NCI-H460 (cell line): ENCODE measurements around the gene MN1. TPM values are rescaled to one million over a fixed set of nuclear protein-coding genes. Genes with fewer than 3 reads are reported as not detected.

Experiments
- DNase-seq: peaks from one replicate; pipeline ENCODE4 v3.0.0-alpha.2; 2016; ENCODE audit warnings: low read depth; ENCODE audit errors: extremely low read depth
- total RNA-seq: library from RNA; depleted of rRNA; stranded (reverse); fragments of >200 nt; shearing (Covaris generic); gene quantifications from 2 replicates; pipeline ENCODE4 v1.2.3, GENCODE V29; 2014; rRNA removed

MN1 gene
- total RNA-seq, 1 experiment from 2014 or later, result 10.5 TPM

DNA sequence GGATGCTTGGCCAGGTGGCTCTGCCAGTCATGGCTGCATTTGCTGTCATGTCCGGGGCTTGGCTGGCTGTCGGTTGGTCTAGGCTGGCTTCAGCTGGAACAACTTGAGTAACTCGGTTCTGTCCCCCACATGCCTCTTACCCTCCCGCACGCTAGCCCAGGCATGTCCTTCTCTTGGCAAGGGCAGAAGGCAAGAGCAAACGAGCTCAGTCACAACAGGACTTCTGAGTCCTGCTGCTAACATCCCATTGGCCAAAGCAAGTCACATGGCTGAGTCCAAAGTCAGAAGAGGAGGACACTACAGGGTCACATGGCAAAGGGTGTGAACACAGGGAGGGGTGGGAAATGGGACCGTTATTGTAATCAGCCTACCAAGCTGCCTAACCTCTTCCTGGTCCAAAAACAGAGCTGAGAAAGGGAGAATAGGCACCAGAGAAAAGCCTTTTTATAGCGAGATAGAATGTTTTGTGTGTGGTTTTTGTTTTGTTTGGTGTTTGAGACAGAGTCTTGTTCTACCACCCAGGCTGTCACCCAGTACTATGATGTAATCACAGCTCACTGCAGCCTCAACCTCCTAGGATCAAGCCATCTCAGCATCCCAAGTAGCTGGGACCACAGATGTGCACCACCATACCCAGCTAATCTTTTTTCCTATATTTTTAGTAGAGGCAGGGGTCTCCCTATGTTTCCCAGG is 81.9 kb downstream of the MN1 start:
- peak; percentile 85 for DNase-seq

DNA sequence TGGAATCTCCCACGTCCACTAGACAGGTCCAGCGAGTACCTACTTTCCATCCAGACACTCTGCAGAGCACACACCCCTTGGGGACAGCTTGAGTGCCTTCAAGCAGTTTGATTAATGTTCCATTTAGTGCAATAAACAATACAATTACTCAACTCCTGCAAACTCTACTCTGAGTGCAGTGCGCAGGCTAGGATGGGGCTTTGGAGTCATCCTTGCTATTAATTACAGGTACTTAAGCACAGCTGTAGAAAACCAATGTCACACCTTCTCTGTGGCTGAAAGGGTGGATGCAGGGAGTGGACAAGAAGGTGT is 82.6 kb downstream of the MN1 start:
- DNase-seq, result no peak

DNA sequence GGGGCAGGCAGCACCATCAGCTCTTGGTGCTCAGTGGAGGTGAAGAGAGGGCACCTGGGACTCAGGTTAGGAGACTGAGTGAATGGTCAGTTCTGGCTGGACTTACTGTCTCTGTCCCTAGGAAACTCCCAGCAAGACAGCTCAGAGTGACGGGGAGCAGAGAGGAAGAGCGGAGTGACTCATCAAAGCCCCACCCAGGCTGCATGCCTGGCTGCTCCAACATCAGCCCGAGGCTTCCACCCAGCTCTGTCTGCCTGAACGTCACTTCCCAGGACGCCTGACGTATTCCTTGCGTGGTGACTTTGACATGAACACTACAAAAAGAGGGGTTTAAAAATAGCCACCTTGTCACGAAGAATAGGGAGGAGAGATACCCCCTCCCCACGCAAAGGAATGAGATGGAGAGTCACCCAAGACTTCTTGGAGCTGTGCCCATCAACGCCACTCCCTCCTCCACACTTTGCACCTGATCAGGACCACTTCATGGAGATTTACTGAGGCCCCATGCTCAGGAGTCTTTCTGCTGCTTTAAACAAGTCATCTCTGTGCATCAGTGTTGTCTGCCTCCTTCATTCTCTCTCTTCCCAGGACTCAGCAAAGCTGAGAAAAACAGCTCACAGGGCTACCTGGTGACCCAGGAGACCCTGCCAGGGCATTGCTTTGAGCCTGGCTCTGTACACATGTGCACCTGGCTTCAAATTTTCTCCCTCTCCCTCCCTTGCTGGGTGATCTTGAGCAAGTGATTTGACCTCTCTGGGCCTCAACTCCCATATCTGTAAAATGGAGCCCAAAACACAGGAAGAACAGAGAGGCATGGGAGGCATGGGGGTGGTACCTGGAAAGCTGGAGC is 83.1 kb downstream of the MN1 start:
- peak; percentile 98 for DNase-seq

DNA sequence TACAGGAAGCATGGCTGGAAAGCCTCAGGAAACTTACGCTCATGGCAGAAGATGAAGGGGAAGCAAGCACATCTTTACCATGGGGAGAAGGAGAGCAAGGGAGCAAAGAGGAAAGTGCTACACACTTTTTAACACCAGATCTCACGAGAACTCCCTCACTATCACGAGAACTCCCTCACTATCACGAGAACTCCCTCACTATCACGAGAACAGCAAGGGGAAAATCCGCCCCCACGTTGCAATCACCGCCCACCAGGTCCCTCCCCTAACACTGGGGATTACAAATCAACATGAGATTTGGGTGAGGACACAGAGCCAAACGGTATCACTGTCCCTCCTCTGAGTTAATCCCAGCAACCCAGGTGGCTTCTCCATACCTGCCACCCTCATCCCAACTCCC is 84.5 kb downstream of the MN1 start:
- DNase-seq, result no peak

DNA sequence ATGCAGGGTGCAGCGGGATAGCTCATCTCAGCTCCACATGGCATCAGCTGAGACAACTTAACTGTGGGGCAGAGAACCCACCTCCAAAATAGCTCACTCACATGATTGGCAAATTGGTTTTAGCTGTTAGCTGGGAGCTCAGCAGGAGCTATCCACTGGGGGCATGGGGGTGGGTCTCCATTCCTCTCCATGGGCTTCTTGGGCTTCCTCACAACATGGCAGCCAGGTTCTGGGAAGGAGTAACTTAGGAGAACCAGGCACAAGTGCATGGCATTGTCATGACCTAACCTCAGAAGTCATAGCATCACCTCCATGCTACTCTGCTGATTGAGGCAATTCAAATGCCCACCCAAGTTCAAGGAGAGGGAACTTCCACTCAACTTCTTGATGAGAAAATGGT is 85.5 kb downstream of the MN1 start:
- DNase-seq, result no peak

DNA sequence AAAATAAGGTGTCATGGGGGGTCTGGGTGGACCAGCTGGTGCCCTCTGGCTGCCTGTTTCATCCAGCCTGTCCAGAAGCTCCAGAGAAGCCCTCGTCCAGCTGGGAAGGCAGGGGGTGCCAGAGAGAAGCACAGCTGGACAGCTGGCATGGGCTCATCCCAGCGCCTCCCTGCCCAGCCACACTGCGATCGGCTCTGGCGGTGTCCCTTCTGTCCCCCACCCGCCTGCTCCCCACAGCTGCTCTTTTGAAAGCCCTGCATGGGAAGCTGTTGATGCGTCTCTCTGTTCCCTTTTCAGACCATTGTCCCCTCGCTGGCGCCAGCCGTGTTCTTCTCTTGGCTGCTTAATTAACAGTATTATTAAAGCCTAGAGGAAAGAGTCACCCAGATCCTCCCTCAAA is 86.5 kb downstream of the MN1 start:
- no peak for DNase-seq

DNA sequence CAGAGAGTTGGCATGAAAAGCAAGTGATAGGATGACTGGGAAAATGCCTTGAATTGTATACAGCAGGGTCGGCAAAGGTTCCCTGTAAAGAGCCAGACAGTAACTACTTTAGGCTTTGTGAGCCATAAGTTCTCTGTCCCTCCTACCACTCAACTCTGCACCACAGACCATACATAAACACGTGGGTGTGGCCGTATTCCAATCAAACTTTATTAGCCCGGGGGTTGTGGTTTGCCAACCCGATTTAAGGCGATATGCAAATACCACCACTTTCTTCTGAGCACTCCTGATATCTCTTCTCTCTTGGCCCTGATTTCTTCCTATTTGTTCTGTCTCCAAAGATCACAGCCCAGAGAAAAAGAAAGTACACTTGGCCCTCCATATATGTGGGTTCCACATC is 87.5 kb downstream of the MN1 start:
- DNase-seq, result no peak

DNA sequence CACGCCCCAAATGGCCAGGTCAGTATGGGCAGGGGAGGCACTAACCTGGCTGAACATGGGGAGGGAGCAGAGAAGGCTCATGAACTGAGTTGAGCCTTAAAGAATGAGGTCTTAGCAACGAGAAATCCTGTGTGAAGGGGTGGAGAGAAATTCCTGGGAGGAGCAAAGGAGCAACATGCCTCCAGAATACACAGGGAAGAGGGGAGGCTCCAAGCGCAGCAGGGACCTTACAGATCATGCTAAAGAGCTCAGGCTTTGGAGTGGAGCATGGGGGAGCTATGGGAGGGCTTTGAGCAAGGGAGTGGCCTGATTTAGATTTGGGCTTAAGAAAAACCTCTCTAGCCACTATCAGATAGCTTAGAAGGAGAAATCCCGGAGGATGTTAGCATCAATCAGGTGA is 88.1 kb downstream of the MN1 start:
- peak; percentile 46 for DNase-seq

DNA sequence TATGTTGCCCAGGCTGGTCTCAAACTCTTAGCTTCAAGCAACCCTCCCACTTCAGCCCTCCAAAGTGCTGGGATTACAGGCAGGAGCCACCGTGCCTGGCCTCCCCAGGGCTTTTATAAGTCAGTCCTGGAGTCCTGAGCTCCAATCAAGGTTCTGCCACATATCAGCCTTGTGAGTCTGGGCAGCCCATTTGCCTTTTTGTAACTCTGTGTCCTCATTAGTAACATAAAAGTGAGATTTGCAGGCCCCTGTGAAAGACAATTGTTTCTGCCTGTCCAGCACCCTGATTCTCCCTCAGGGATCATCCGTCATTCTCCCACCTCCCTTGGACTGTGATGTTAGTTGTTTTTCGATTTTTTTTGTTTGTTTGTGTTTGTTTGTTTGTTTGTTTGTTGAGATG is 89.8 kb downstream of the MN1 start:
- peak; percentile 68 for DNase-seq

DNA sequence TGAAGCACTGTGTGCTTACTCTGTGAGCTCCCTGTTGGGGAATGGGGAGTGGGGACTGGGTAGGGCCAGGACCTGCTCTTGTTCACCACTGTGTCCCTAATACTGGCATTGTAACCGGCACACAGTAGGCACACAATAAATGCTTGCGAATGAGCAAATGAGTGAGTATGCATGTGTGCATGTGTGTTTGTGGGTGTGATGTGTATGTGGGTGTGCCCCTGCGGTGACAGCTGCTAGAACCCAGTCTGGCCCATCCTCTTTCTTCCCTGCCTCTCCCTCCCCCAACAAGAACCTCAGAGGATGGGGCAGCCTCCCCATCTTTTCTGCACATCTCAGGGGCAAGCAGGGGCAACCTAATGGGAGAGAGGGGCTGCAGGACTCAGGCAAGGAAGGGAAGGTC is 90.5 kb downstream of the MN1 start:
- no peak for DNase-seq

DNA sequence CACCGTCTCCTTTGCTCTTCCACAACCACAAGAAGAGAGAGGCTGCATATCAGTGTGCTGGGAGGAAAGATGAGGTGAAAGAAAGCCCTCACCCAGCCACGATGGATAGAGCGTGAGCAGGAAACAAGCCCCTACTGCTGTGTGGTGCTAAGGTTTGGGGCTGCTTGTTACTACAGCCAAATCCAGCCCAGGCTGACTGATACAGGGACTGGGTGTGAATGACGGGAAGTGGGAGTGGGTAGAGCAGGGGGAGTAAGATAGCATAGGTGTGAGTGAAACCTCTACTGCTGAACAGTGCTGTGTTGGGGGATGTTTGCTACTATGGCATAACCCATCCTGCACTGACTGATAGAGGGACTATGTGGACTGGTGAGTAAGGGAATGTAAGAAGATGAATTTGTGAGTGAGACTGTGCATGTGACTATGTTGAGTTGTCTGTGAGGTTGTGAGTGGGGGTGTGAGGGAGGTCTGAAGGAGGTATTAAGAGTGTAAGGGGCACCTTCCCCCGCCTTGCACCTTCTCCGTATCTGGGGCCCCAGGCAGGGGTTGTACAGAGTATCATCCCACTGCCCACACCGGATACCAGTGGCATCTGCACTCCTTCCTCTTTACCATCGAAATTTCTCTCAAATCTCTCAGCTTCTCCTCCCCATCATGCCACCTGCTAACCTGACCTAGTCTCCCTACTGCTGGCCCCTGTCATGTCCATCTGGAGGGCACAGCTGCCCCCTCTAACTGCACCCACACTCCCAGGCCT is 91.5 kb downstream of the MN1 start:
- no peak for DNase-seq

DNA sequence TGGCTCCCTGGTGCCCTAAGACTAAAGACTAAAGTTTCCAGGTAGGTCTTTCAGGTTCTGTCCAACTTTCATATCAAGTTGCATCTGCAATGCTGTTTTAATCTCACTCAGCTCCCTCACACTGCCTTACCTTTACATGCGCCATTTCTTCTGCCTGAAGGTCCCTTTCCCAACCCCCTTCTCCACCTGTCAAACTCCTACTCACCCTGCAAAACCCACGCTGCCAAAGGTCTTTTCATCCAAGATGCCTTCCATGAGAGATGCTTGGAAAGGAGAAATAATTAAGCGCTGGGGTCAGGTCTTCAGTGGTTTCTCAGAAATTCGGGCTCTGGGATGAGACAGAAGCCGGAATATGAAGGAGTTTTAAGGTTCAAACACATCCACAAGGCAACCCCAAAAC is 95.1 kb downstream of the MN1 start:
- DNase-seq, result no peak

DNA sequence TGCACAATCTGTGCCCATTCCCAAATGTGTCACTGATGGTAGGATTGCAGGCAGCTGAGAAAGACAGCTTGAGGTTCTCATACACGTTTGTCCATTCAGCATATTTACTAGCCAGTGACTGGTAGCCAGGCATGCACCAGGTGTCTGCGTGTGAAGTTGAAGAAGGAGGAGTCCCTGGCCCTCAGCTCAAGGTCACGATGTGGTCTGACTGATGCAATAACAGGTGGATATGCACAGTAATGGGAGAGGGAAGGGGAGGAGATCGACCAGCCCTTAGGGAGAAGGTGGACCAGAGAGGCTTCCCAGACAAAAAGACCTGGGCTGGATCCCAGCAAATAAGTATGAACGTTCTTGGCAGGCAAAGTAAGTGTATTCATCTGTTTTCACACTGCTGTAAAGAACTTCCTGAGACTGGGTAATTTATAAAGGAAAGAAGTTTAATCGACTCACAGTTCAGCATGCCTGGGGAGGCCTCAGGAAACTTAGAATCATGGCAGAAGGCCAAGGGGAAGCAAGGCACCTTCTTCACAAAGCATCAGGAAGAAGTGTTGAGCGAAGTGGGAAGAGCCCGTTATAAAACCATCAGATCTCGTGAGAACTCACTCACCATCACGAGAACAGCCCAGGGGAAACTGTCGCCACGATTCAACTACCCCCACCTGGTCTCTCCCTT is 96.0 kb downstream of the MN1 start:
- no peak for DNase-seq

DNA sequence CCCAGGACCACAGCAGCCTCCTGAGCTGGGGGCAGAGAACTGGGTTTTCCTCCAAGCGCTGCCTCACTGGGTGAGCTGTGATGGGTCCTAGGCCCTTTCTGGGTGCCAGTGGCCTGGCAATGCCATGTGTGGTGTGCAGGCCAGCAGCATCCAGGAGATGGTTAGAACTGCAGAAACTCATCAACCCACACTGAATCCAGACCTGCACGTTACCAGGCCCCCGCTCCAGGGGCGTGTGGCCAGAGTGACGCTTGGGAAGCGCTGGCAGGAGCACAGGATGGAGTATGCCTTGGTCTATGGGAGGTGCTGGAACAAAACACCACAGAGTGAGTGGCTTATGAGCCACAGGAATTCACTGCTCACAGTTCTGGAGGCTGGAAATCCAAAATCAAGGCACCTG is 97.0 kb downstream of the MN1 start:
- DNase-seq, result no peak

DNA sequence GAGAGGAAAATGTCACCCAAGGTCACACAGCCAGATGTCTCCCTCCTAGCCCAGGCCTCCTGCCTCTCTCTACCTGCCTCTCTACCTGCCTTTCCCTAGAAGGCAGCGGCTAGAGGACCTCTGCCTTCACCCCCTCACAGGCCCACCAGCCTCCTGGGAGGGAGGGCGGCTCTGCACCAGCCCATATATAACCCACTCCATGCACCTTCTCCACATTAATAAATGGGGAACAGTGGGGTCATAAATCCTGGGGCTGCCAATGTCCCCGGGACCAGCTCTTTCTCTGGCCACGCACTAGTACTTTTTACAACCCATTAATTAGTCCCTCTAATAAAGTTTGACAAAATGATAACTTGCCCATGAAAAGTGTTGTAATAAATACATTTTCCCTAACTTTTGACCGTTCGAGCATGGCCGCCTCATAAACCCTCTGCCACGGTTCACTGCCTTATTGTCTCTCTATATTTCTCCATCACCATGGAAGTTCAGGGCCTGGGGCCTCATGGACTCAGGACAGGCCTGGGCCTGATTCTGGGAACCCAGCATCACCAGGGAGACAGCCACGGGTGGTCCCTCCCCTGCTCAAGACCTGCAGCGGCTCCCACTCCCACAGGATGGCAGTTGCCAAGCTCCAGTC is 102.1 kb downstream of the MN1 start:
- DNase-seq, result no peak

DNA sequence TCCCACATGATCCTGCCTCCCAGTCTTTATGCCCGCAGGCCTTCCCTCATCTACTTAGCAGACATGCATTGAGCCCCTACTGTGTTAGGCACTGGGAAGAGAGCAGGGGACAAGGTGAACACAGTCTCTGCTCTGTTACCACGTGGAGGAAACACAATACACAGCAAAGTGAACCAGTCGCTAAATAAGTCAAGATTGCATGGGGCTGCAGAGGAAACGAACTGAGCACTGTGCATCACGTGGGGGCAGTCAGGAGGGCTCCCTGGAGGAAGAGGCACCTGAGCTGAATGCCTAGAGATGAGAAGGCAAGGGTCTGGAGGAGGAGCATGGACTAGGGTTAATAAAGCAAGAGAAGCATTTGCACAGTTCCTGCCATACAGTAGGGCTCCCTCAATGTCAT is 102.7 kb downstream of the MN1 start:
- no peak for DNase-seq

Other genes starting within 250 kb of the MN1 start
- 16.2 and 18.9 TPM in 2 replicates for gene PITPNB, start 117.5 kb upstream of the MN1 start, total RNA-seq